ENCODE measurements around the gene C15orf40. TPM values are rescaled to one million over a fixed set of nuclear protein-coding genes. Genes with fewer than 3 reads are reported as not detected.

Gene C15orf40
- 24.0 and 25.5 TPM in 2 replicates for total RNA-seq (2016; rRNA removed; fragmentation: Illumina TruSeq; extraction: Trizol)
- 30.8 and 39.8 TPM in 2 replicates for total RNA-seq (2016; cell fraction: cytosol; rRNA removed; fragmentation: Illumina TruSeq; extraction: Trizol; ENCODE audit: low read depth)
- 25.7 and 25.9 TPM in 2 replicates for total RNA-seq (2016; cell fraction: insoluble cytoplasmic fraction; rRNA removed; fragmentation: Illumina TruSeq; extraction: Trizol)
- total RNA-seq (2016; cell fraction: membrane; rRNA removed; fragmentation: Illumina TruSeq; extraction: Trizol): 36.4 and 42.2 TPM in 2 replicates
- 13.1 and 15.9 TPM in 2 replicates for total RNA-seq (2016; cell fraction: nucleus; rRNA removed; fragmentation: Illumina TruSeq; extraction: Trizol)
- 26.3 and 31.7 TPM in 2 replicates for polyA plus RNA-seq (2011; rRNA removed)
- 23.2 and 25.9 TPM in 2 replicates for polyA plus RNA-seq (2011; cell fraction: cytosol; rRNA removed)
- 12.8 and 15.4 TPM in 2 replicates for polyA plus RNA-seq (2011; cell fraction: nucleus; rRNA removed)
- 17.2 and 19.2 TPM in 2 replicates for polyA plus RNA-seq (2012)
- 44.3 and 51.0 TPM in 2 replicates for polyA plus RNA-seq (2016; cell fraction: cytosol; fragmentation: Illumina TruSeq; extraction: Trizol; ENCODE audit: low read depth)
- 28.8 and 33.4 TPM in 2 replicates for polyA plus RNA-seq (2016; cell fraction: insoluble cytoplasmic fraction; fragmentation: Illumina TruSeq; extraction: Trizol; ENCODE audit: low read depth)
- 35.5 and 38.7 TPM in 2 replicates for polyA plus RNA-seq (2016; cell fraction: membrane; fragmentation: Illumina TruSeq; extraction: Trizol; ENCODE audit: low read depth)
- polyA plus RNA-seq (2016; cell fraction: nucleus; fragmentation: Illumina TruSeq; extraction: Trizol; ENCODE audit: insufficient read depth, low read depth): 22.3 and 28.3 TPM in 2 replicates
- polyA minus RNA-seq (2011; rRNA and poly(A)+ RNA removed; ENCODE audit: low replicate concordance): 27.9 and 55.6 TPM in 2 replicates
- polyA minus RNA-seq (2011; cell fraction: cytosol; rRNA and poly(A)+ RNA removed): 4.3 and 8.2 TPM in 2 replicates
- polyA minus RNA-seq (2011; cell fraction: nucleus; rRNA and poly(A)+ RNA removed): 32.2 TPM in 2 replicates
- percentile 72 among the genes with signal in this experiment for Bru-seq, nascent RNA
- BruChase-seq, experiment 1, labeled RNA remaining after a 6-hour chase: percentile 64 among the genes with signal in this experiment
- percentile 68 among the genes with signal in this experiment for BruChase-seq, experiment 2, labeled RNA remaining after a 2-hour chase
- long read RNA-seq, experiment 1, full-length matches to known transcripts: 30 of 45 reads
- long read RNA-seq, experiment 1, partial matches to known transcripts: 3 of 45 reads
- long read RNA-seq, experiment 1, other reads (novel, unspliced or antisense): 12 of 45 reads
- long read RNA-seq, experiment 2, partial matches to known transcripts: 5 of 44 reads
- long read RNA-seq, experiment 2, other reads (novel, unspliced or antisense): 39 of 44 reads

- Histone ChIP-seq H3K4me3 (replicated peaks in 1 of 3; ENCODE audit: insufficient read depth in 1 of 3, low read depth in 2 of 3, low read length in 3 of 3) (peak within 1 kb of the TSS; percentile 63 to 88 (median 66)), H3K4me2 (ENCODE audit: low read depth, low read length) (peak within 1 kb of the TSS; percentile 96), H3K36me3 (replicated peaks in 1 of 2; ENCODE audit: control insufficient read depth in 1 of 2, insufficient read depth in 2 of 2, low read length in 2 of 2) (peaks cover 1 to 13% of the 10 kb centered on the region in 2 experiments; a peak in 4 of 5 replicates), H2AFZ (ENCODE audit: low read length) (peak within 1 kb of the TSS; percentile 79), H3K9ac (ENCODE audit: insufficient read depth, low read depth, low read length) (peak within 1 kb of the TSS; percentile 82), H4K20me1 (ENCODE audit: insufficient read depth, low read length) (no peaks in the 10 kb centered on the region), H3K9me3 (ENCODE audit: low read length) (no peaks in the 10 kb centered on the region), H3K27ac (ENCODE audit: extremely low read length, insufficient read depth, low read length) (peak within 1 kb of the TSS; percentile 63), H3K4me1 (ENCODE audit: insufficient read depth, low read length) (peaks cover 33% of the 10 kb centered on the region), H3K27me3 (ENCODE audit: control insufficient read depth in 1 of 2, insufficient read depth in 2 of 2, low read length in 2 of 2) (no peaks in the 10 kb centered on the region), H3K79me2 (ENCODE audit: insufficient read depth, low read length) (peaks cover 13% of the 10 kb centered on the region)
- ATAC-seq (peak; percentile 96), DNase-seq (ENCODE audit: low spot score) (peak; percentile 81), FAIRE-seq (peak; percentile 61)
- in situ Hi-C loops (cut with HindIII; ENCODE audit: extremely low pct_ligation_motif_present, low pct_unique_long_range_greater_than_20kb): loop anchor here (10.0 kb wide), 1 partner anchor 467 kb away; the partner anchor contains the start of gene RPS17
- intact Hi-C loops (cut with micrococcal nuclease; ENCODE audit: unreplicated experiment): loop anchor here (5.0 kb wide), 1 partner anchor 259 kb away; no protein-coding TSS in a partner anchor
- no TSS peak for BruUV-seq (replicated peaks)
- 64% methylated on average over 11 of the region's 64 CpGs for WGBS (ENCODE audit: low lambda C conversion rate)
- ChIA-PET CTCF (ENCODE audit: low intra/inter-chr PET ratio, low total read pairs) (interaction anchor here (2.2 kb wide), 1 partner anchor 162 kb away, joined by 7 read pairs; no protein-coding TSS in a partner anchor), POLR2A (interaction anchor here (0.6 to 2.4 kb wide), 13 partner anchors 8 to 472 kb away, joined by 3 to 21 read pairs (median 6); partner anchors contain the start of genes BTBD1 and RAMAC)
- TF ChIP-seq ZNF607 (CRISPR knock-in tag; IDR thresholded peaks at IDR 0.05; ENCODE audit: borderline replicate concordance) (peak; percentile 84), ZNF501 (CRISPR knock-in tag; IDR thresholded peaks at IDR 0.05) (peak; percentile 89; the same call in 1 of the 2 replicates), ZNF563 (CRISPR knock-in tag; IDR thresholded peaks at IDR 0.05) (peak; percentile 49; the same call in 1 of the 2 replicates), NFYB (CRISPR knock-in tag; IDR thresholded peaks at IDR 0.05) (no peak), ETS1 (CRISPR knock-in tag; IDR thresholded peaks at IDR 0.05) (peak; percentile 58; the same call in 1 of the 2 replicates), ZSCAN9 (CRISPR knock-in tag; IDR thresholded peaks at IDR 0.05; ENCODE audit: borderline replicate concordance) (0 out of 2 replicates have a peak, but pooled peaks have one; percentile 41), HMGXB3 (CRISPR knock-in tag; IDR thresholded peaks at IDR 0.05; ENCODE audit: borderline replicate concordance) (no peak), PCBP1 (IDR thresholded peaks at IDR 0.05; ENCODE audit: borderline replicate concordance, low read depth, low read length) (0 out of 2 replicates have a peak, but pooled peaks have one; percentile 67), KAT7 (CRISPR knock-in tag; IDR thresholded peaks at IDR 0.05; ENCODE audit: borderline replicate concordance) (no peak), ZEB1 (IDR thresholded peaks at IDR 0.05; ENCODE audit: insufficient replicate concordance, low read depth) (no peak), PAX8 (CRISPR knock-in tag; IDR thresholded peaks at IDR 0.05; ENCODE audit: borderline replicate concordance) (no peak)
These were observed at the start of gene C15orf40 for GRCh38 chr15:83011271-83012075. Gene C15orf40 (minus strand): TSS chr15:83011639. CDS start chr15:83011607, 32 bp downstream.

Data from HepG2 (cell line).